Panc1 (cell line): ENCODE data around the gene LPAR6.

Experiments
- TF ChIP-seq, protein P1 (sequence below): fragments of 450-650 bp; IDR thresholded peaks from 2 replicates; pipeline ENCODE4 v1.5.1; 2017; ENCODE audit warnings: mild to moderate bottlenecking
- TF ChIP-seq, protein P2 (sequence below), 2 experiments: IDR thresholded peaks; 2 replicates each; pipeline ENCODE4 v1.6.1; 2011 to 2012; ENCODE audit warnings: low read depth in 2 of 2, control low read depth in 1 of 2, low read length in 1 of 2, mild to moderate bottlenecking in 1 of 2, moderate library complexity in 1 of 2; ENCODE audit not compliant: insufficient read depth in 1 of 2

DNA sequence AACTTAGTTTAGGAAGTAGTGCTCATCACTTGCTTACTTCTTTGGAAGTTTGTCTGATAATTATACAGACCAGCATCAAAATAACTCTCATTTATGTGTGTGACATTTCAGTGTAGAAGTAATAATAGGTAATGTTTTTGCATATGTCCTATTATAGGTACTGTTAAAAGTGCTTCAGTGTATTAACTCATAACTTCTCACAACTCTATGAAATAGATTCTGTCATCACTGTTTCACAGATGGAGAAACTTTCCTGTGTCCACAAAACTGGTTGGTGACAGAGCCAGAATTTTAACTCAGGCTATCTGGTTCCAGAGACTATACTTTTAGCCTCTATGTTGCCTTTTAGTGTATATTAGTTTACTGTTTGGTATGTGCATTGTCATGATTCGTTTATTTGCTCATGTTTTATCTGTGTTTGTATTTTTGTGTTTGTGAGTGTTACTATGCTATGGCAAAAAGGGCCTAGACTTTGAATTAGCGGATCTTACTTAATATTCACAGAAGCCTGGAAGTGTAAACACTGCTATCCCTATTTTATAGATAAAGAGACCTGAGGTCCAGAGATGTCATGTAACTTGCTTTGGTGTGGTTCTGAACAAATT is 12.7 kb downstream of the LPAR6 start:
- TF ChIP-seq, protein P1, sequence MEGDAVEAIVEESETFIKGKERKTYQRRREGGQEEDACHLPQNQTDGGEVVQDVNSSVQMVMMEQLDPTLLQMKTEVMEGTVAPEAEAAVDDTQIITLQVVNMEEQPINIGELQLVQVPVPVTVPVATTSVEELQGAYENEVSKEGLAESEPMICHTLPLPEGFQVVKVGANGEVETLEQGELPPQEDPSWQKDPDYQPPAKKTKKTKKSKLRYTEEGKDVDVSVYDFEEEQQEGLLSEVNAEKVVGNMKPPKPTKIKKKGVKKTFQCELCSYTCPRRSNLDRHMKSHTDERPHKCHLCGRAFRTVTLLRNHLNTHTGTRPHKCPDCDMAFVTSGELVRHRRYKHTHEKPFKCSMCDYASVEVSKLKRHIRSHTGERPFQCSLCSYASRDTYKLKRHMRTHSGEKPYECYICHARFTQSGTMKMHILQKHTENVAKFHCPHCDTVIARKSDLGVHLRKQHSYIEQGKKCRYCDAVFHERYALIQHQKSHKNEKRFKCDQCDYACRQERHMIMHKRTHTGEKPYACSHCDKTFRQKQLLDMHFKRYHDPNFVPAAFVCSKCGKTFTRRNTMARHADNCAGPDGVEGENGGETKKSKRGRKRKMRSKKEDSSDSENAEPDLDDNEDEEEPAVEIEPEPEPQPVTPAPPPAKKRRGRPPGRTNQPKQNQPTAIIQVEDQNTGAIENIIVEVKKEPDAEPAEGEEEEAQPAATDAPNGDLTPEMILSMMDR, result no peak
- TF ChIP-seq, protein P2, sequence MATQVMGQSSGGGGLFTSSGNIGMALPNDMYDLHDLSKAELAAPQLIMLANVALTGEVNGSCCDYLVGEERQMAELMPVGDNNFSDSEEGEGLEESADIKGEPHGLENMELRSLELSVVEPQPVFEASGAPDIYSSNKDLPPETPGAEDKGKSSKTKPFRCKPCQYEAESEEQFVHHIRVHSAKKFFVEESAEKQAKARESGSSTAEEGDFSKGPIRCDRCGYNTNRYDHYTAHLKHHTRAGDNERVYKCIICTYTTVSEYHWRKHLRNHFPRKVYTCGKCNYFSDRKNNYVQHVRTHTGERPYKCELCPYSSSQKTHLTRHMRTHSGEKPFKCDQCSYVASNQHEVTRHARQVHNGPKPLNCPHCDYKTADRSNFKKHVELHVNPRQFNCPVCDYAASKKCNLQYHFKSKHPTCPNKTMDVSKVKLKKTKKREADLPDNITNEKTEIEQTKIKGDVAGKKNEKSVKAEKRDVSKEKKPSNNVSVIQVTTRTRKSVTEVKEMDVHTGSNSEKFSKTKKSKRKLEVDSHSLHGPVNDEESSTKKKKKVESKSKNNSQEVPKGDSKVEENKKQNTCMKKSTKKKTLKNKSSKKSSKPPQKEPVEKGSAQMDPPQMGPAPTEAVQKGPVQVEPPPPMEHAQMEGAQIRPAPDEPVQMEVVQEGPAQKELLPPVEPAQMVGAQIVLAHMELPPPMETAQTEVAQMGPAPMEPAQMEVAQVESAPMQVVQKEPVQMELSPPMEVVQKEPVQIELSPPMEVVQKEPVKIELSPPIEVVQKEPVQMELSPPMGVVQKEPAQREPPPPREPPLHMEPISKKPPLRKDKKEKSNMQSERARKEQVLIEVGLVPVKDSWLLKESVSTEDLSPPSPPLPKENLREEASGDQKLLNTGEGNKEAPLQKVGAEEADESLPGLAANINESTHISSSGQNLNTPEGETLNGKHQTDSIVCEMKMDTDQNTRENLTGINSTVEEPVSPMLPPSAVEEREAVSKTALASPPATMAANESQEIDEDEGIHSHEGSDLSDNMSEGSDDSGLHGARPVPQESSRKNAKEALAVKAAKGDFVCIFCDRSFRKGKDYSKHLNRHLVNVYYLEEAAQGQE (IDR thresholded peaks at IDR 0.05; ENCODE audit: insufficient read depth in 1 of 2, low read depth in 2 of 2, low read length in 1 of 2), result no peak
